Caco-2 (cell line): ENCODE measurements around the gene UBA7. TPM values are rescaled to one million over a fixed set of nuclear protein-coding genes. Genes with fewer than 3 reads are reported as not detected.

ENCODE experiments used
- BruUV-seq: library from RNA; stranded (reverse); fragments of 400-500 nt; replicated peaks from 2 replicates; lab custom pipeline; 2021; lab: Mats Ljungman, UMichigan
- CTCF ChIA-PET: fragments of 300-600 bp; sonication (Branson Sonifier 250); formaldehyde crosslinking; loops from one replicate; lab custom pipeline; 2022; ENCODE audit warnings: antibody characterized with exemption; lab: Charles Lee
- POLR2A ChIA-PET: fragments of 300-600 bp; sonication (Branson Sonifier 250); formaldehyde crosslinking; loops from one replicate; lab custom pipeline; 2022; ENCODE audit warnings: antibody characterized with exemption; lab: Charles Lee
- DNase-seq, 2 experiments: peaks; one replicate each; pipeline versions ENCODE4 v3.0.0 to v3.0.0-alpha.2; 2020 to 2022
- H3K27me3 ChIP-seq: replicated peaks from 2 replicates; pipeline ENCODE4 v1.6.0; 2011; ENCODE audit warnings: low read length; ENCODE audit not compliant: control insufficient read depth, insufficient read depth
- H3K36me3 ChIP-seq: 2 replicates; pipeline ENCODE4 v1.5.1; 2011; ENCODE audit warnings: low read length; ENCODE audit not compliant: control insufficient read depth, insufficient read depth
- H3K4me1 ChIP-seq: fragments of 250-450 bp; sonication (Bioruptor Pico); 2 replicates; pipeline ENCODE4 v1.5.1; 2020; ENCODE audit warnings: mild to moderate bottlenecking
- H3K4me3 ChIP-seq: 2 replicates; pipeline ENCODE4 v1.5.1; 2011; ENCODE audit warnings: low read depth, mild to moderate bottlenecking, control low read depth, low read length
- H3K9me3 ChIP-seq: fragments of 250-450 bp; sonication (Bioruptor Pico); 2 replicates; pipeline ENCODE4 v1.5.1; 2020; ENCODE audit warnings: mild to moderate bottlenecking, moderate library complexity
- H3K27ac Mint-ChIP-seq: one replicate; pipeline ENCODE4 v1.8.0; 2022; ENCODE audit warnings: mixed read lengths; ENCODE audit not compliant: unreplicated experiment
- H3K27me3 Mint-ChIP-seq: one replicate; pipeline ENCODE4 v1.8.0; 2022; ENCODE audit warnings: mixed read lengths; ENCODE audit not compliant: insufficient read depth, unreplicated experiment
- H3K36me3 Mint-ChIP-seq: one replicate; pipeline ENCODE4 v1.8.0; 2022; ENCODE audit warnings: mild to moderate bottlenecking, mixed read lengths; ENCODE audit not compliant: insufficient read depth, unreplicated experiment
- H3K4me1 Mint-ChIP-seq: one replicate; pipeline ENCODE4 v1.8.0; 2022; ENCODE audit warnings: low read depth, mixed read lengths; ENCODE audit not compliant: unreplicated experiment
- H3K4me3 Mint-ChIP-seq: one replicate; pipeline ENCODE4 v1.8.0; 2022; ENCODE audit warnings: mild to moderate bottlenecking, moderate library complexity, mixed read lengths; ENCODE audit not compliant: unreplicated experiment
- H3K9me3 Mint-ChIP-seq: one replicate; pipeline ENCODE4 v1.8.0; 2022; ENCODE audit warnings: mixed read lengths; ENCODE audit not compliant: unreplicated experiment
- CTCF ChIP-seq, 2 experiments: fragments of 200-600 bp in 1 of 2; IDR thresholded peaks; 1 replicate in 1 of 2; 2 replicates in 1 of 2; pipeline versions ENCODE4 v1.5.1 to v1.8.0; 2011 to 2022; ENCODE audit warnings: antibody characterized with exemption in 1 of 2, control low read depth in 1 of 2, inconsistent platforms in 1 of 2, low read depth in 1 of 2, low read length in 1 of 2, mild to moderate bottlenecking in 1 of 2, moderate library complexity in 1 of 2; ENCODE audit not compliant: insufficient read depth in 1 of 2, severe bottlenecking in 1 of 2, unreplicated experiment in 1 of 2
- intact Hi-C: fragments of 100-400 bp; cut with micrococcal nuclease; formaldehyde crosslinking; loops from one replicate; pipeline ENCODE4 v1.10.0; 2022; ENCODE audit not compliant: unreplicated experiment
- total RNA-seq: library from RNA; stranded (reverse); gene quantifications from 2 replicates; pipeline ENCODE4 v1.2.3, GENCODE V29; 2022

UBA7 gene
- total RNA-seq, 1 experiment from 2014 or later, result 0.93 TPM

DNA sequence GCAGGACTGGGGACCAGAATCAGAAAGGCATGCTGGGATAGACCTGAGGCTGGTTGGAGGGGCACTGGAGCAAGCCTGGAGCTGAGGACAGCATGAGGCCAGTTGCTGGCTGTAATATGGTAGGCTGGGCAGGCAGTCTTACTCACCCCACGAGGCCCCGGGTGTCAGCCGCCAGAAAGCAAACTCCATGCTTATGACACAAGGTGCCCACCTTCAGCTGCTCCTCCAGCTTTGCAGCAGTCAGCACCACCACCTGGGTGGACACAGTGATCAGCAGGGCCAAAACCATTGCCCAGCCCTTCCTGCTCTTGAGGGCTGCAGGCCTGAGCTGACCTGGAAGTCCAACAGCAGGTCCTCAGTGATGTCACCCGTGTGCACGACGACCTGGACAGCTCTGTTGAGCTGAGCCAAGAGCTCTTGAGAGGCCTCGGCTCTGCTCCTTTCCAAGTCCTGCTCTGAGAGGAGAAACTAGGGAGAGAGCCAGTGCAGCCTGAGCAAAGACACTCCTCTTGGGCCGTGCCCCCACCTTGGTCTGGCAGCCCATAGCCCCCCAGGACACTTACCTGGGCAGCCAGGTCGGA, 747 bp downstream of the UBA7 start:
- H3K27ac Mint-ChIP-seq, result no peak overlapping the region
- intact Hi-C loops, result no loop called here
- BruUV-seq, result no TSS peak
- H3K9me3 Mint-ChIP-seq, result no peaks in the 10 kb centered on the region
- no peaks in the 10 kb centered on the region for H3K4me1 ChIP-seq
- H3K4me1 Mint-ChIP-seq, result no peaks in the 10 kb centered on the region
- H3K4me3 ChIP-seq, result no peak overlapping the region
- no peak for DNase-seq
- H3K36me3 ChIP-seq, result no peaks in the 10 kb centered on the region
- ChIA-PET CTCF (interaction anchor here (0.9 to 1.0 kb wide), 2 partner anchors 10 to 26 kb away, joined by 3 read pairs; partner anchors contain the start of gene INKA1), POLR2A (no interaction called here)
- no peaks in the 10 kb centered on the region for H3K36me3 Mint-ChIP-seq
- H3K27me3 Mint-ChIP-seq, result no peaks in the 10 kb centered on the region
- no peak for TF ChIP-seq CTCF (IDR thresholded peaks at IDR 0.05; ENCODE audit: insufficient read depth in 1 of 2, low read depth in 1 of 2, low read length in 1 of 2, severe bottlenecking in 1 of 2, unreplicated experiment in 1 of 2)
- H3K9me3 ChIP-seq, result no peaks in the 10 kb centered on the region
- H3K27me3 ChIP-seq, result no peaks in the 10 kb centered on the region
- no peak overlapping the region for H3K4me3 Mint-ChIP-seq

DNA sequence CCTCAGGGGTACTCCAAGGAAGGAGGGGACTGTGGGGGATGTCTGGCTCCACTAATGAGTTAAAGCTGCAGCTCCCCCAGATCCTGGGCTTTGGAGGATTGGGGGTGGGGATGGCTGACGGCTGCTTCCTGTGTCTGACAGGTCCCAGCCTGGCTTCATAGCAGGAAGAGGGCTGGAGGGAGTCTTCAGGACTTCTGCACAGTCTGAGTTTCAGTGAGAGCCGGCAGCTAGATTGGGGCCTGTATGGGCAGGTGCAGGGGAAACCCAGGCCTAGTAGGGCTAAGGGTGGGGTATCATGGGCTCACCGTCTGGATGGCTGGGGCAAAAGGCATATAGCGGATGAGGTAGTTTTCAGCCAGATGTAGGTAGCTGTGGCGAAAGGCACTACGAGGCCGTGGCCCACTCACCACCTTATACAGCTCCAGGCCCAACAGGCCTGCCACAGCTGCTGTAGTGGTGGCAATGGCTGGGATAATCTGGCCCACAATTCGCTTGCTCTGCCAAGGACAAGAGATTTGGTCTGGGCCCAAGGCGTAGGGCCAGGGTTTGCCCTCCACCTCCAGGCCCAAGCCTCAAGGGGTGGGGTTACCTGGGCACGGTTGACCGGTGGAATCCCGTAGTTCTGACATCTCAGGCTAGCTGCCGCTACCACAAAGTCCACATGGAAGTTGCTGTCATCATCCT, 6.2 kb downstream of the UBA7 start:
- Mint-ChIP-seq H3K36me3 (peaks cover 1% of the 10 kb centered on the region), H3K27me3 (no peaks in the 10 kb centered on the region), H3K27ac (no peak overlapping the region), H3K9me3 (no peaks in the 10 kb centered on the region), H3K4me1 (peaks cover 2% of the 10 kb centered on the region), H3K4me3 (no peak overlapping the region)
- no peaks in the 10 kb centered on the region for H3K4me1 ChIP-seq
- ChIA-PET POLR2A (interaction anchor here (0.6 kb wide), 1 partner anchor 122 kb away, joined by 3 read pairs; the partner anchor contains the start of gene MON1A), CTCF (interaction anchor here (1.2 kb wide), 1 partner anchor 31 kb away, joined by 3 read pairs; no protein-coding TSS in a partner anchor)
- H3K36me3 ChIP-seq, result no peaks in the 10 kb centered on the region
- H3K27me3 ChIP-seq, result no peaks in the 10 kb centered on the region
- no peak overlapping the region for H3K4me3 ChIP-seq
- no TSS peak for BruUV-seq
- intact Hi-C loops, result no loop called here
- TF ChIP-seq CTCF (IDR thresholded peaks at IDR 0.05; ENCODE audit: insufficient read depth in 1 of 2, low read depth in 1 of 2, low read length in 1 of 2, severe bottlenecking in 1 of 2, unreplicated experiment in 1 of 2), result no peak
- no peak for DNase-seq
- no peaks in the 10 kb centered on the region for H3K9me3 ChIP-seq

DNA sequence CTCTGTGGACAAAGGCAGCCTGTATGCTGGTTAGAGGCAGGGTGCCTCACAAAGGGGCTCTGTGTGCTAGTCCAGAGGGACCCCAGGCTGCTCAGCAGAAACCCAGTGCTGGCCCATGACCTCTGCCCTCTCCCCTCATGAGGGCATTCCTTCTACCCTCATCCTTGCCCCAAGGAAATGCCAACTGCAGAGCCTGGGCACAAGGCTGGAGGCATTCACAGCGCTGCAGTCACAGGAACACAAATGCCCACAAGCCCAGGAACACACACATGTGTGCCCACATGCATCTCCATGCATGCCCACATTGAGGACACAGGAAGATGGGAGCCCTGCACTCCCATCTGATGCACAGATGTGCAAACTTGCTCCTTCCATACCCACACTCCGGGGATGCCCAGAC, 6.9 kb downstream of the UBA7 start:
- intact Hi-C loops, result no loop called here
- no TSS peak for BruUV-seq
- no peak overlapping the region for H3K27ac Mint-ChIP-seq
- no peak for DNase-seq
- H3K9me3 ChIP-seq, result no peaks in the 10 kb centered on the region
- H3K27me3 ChIP-seq, result no peaks in the 10 kb centered on the region
- H3K4me3 ChIP-seq, result no peak overlapping the region
- TF ChIP-seq CTCF (IDR thresholded peaks at IDR 0.05; ENCODE audit: insufficient read depth in 1 of 2, low read depth in 1 of 2, low read length in 1 of 2, severe bottlenecking in 1 of 2, unreplicated experiment in 1 of 2), result no peak
- H3K27me3 Mint-ChIP-seq, result peaks cover 2% of the 10 kb centered on the region
- no peak overlapping the region for H3K4me3 Mint-ChIP-seq
- H3K4me1 ChIP-seq, result no peaks in the 10 kb centered on the region
- no peaks in the 10 kb centered on the region for H3K9me3 Mint-ChIP-seq
- peaks cover 9% of the 10 kb centered on the region for H3K4me1 Mint-ChIP-seq
- no peaks in the 10 kb centered on the region for H3K36me3 ChIP-seq
- POLR2A ChIA-PET, result no interaction called here
- CTCF ChIA-PET, result interaction anchor here (1.2 kb wide), 1 partner anchor 32 kb away, joined by 3 read pairs; no protein-coding TSS in a partner anchor
- H3K36me3 Mint-ChIP-seq, result peaks cover 5% of the 10 kb centered on the region
